ENCODE measurements around the gene ENHO. TPM values are rescaled to one million over a fixed set of nuclear protein-coding genes. Genes with fewer than 3 reads are reported as not detected.

Gene ENHO
- total and polyA plus RNA-seq, 10 of the 15 experiments (the other 5 are each of a cell fraction or from before 2014, with no cell fraction given): not detected

- CTCF ChIA-PET: no interaction called here
- no peak for FAIRE-seq
- TF ChIP-seq RELA (IDR thresholded peaks at IDR 0.05; ENCODE audit: borderline replicate concordance, partially characterized antibody) (no peak), TARDBP (IDR thresholded peaks at IDR 0.05; ENCODE audit: borderline replicate concordance) (no peak), MYC (IDR thresholded peaks at IDR 0.05; ENCODE audit: insufficient read depth, insufficient read length, insufficient replicate concordance, low read length, severe bottlenecking) (no peak), ZBED1 (IDR thresholded peaks at IDR 0.05; ENCODE audit: borderline replicate concordance) (no peak), ASH2L (IDR thresholded peaks at IDR 0.05; ENCODE audit: borderline replicate concordance, low read depth) (no peak), WRNIP1 (IDR thresholded peaks at IDR 0.05; ENCODE audit: borderline replicate concordance, low read depth, low read length) (no peak), MEF2B (IDR thresholded peaks at IDR 0.05; ENCODE audit: partially characterized antibody, poor library complexity, severe bottlenecking) (no peak), SUPT20H (IDR thresholded peaks at IDR 0.05; ENCODE audit: borderline replicate concordance, control insufficient read depth, low read depth, low read length) (no peak), ZNF384 (IDR thresholded peaks at IDR 0.05; ENCODE audit: borderline replicate concordance, low read depth, low read length) (no peak), MLLT1 (IDR thresholded peaks at IDR 0.05) (no peak), KLF5 (IDR thresholded peaks at IDR 0.05; ENCODE audit: partially characterized antibody) (no peak), ZNF24 (IDR thresholded peaks at IDR 0.05) (no peak), E2F8 (IDR thresholded peaks at IDR 0.05; ENCODE audit: low read depth, partially characterized antibody) (no peak), GATAD2B (conservative IDR thresholded peaks at IDR 0.05; ENCODE audit: low read depth) (no peak), STAT3 (IDR thresholded peaks at IDR 0.05; ENCODE audit: low read depth, low read length) (no peak), JUNB (IDR thresholded peaks at IDR 0.05) (no peak), NR2F1 (conservative IDR thresholded peaks at IDR 0.05) (no peak)
Observed at GRCh38 chr9:34552986-34553385, 30.2 kb upstream of the ENHO start.

More at GRCh38 chr9:34552986-34553385, 30.2 kb upstream of the ENHO start:
- no peaks in the 10 kb centered on the region for H3K79me2 ChIP-seq (ENCODE audit: control insufficient read depth, insufficient read depth, low read length)
- intact Hi-C loops (cut with micrococcal nuclease; ENCODE audit: unreplicated experiment): no loop called here
- SMC1A ChIA-PET (ENCODE audit: uncharacterized antibody, unreplicated experiment): no interaction called here
- no peak overlapping the region for H2AFZ ChIP-seq (ENCODE audit: control insufficient read depth, low read depth, low read length)
- no peak for DNase-seq (ENCODE audit: low read depth, low spot score)
- POLR2A ChIA-PET: no interaction called here
- H3K27me3 ChIP-seq (replicated peaks in 1 of 2; ENCODE audit: control insufficient read depth in 2 of 2, insufficient read depth in 2 of 2, low read length in 1 of 2): peaks cover 0 to 2% of the 10 kb centered on the region in 2 experiments; a peak in 3 of 4 replicates
- no peak overlapping the region for H3K9ac ChIP-seq (ENCODE audit: control insufficient read depth, insufficient read depth, low read length)
- H4K20me1 ChIP-seq (ENCODE audit: control insufficient read depth, insufficient read depth): peaks cover 3% of the 10 kb centered on the region
- in situ Hi-C loops (cut with MboI): no loop called here
- H3K27ac ChIP-seq (ENCODE audit: control insufficient read depth, insufficient read depth): no peak overlapping the region
- H3K4me2 ChIP-seq (ENCODE audit: control insufficient read depth, insufficient read depth): no peak overlapping the region
- no TSS peak for BruUV-seq (replicated peaks)
- ATAC-seq: no peak
- 29% methylated on average over 2 of the region's 2 CpGs for WGBS (ENCODE audit: insufficient coverage, insufficient replicate concordance, low lambda C conversion rate, missing lambda C conversion rate)
- RAD21 ChIA-PET (ENCODE audit: unreplicated experiment): no interaction called here
- H3K9me3 ChIP-seq (replicated peaks; ENCODE audit: control insufficient read depth, insufficient read depth, low read length): no peaks in the 10 kb centered on the region
- no peaks in the 10 kb centered on the region for H3K36me3 ChIP-seq (ENCODE audit: control insufficient read depth in 2 of 2, insufficient read depth in 2 of 2, low read length in 1 of 2)
- no peaks in the 10 kb centered on the region for H3K4me1 ChIP-seq (ENCODE audit: control insufficient read depth, insufficient read depth, low read length)
- H3K4me3 ChIP-seq: no peak overlapping the region

Data from GM12878 (cell line).